GM08714 (cell line): ENCODE data around the gene PC.

Experiments
- H3K4me3 ChIP-seq: fragments of 200-500 bp; sonication (Bioruptor generic); 2 replicates; pipeline ENCODE4 v1.5.1; 2014; ENCODE audit warnings: mild to moderate bottlenecking, low read length, inconsistent platforms
- ZNF274 ChIP-seq: IDR thresholded peaks from 2 replicates; pipeline ENCODE4 v1.6.1; 2012; ENCODE audit warnings: mild to moderate bottlenecking, low read depth, low read length

PC gene

GRCh38 chr11:66987158-66987620 is 29.0 kb upstream of the PC start:
- H3K4me3 ChIP-seq = no peak overlapping the region
- no peak for TF ChIP-seq ZNF274

- no peak for TF ChIP-seq ZNF274
- no peak overlapping the region for H3K4me3 ChIP-seq
Observed at GRCh38 chr11:66986178-66986545, 28.0 kb upstream of the PC start.

GRCh38 chr11:66985508-66986177 is 27.5 kb upstream of the PC start:
- no peak for TF ChIP-seq ZNF274
- no peak overlapping the region for H3K4me3 ChIP-seq

- no peak overlapping the region for H3K4me3 ChIP-seq
Observed at GRCh38 chr11:66983275-66983924, 25.2 kb upstream of the PC start.

GRCh38 chr11:66981976-66982578 is 23.9 kb upstream of the PC start:
- TF ChIP-seq ZNF274 = no peak
- no peak overlapping the region for H3K4me3 ChIP-seq

More at GRCh38 chr11:66983275-66983924, 25.2 kb upstream of the PC start:
- no peak for TF ChIP-seq ZNF274

- no peak for TF ChIP-seq ZNF274
- H3K4me3 ChIP-seq = no peak overlapping the region
Observed at GRCh38 chr11:66979336-66979980, 21.3 kb upstream of the PC start.

GRCh38 chr11:66978717-66979116 is 20.5 kb upstream of the PC start:
- no peak overlapping the region for H3K4me3 ChIP-seq
- no peak for TF ChIP-seq ZNF274

- H3K4me3 ChIP-seq = no peak overlapping the region
- TF ChIP-seq ZNF274 = no peak
Observed at GRCh38 chr11:66978229-66978628, 20.0 kb upstream of the PC start.

GRCh38 chr11:66976925-66977324 is 18.7 kb upstream of the PC start:
- TF ChIP-seq ZNF274 = no peak
- no peak overlapping the region for H3K4me3 ChIP-seq

GRCh38 chr11:66976028-66976467 is 17.9 kb upstream of the PC start:
- TF ChIP-seq ZNF274 = no peak
- no peak overlapping the region for H3K4me3 ChIP-seq

- TF ChIP-seq ZNF274 = no peak
- H3K4me3 ChIP-seq = no peak overlapping the region
Observed at GRCh38 chr11:66975405-66976027, 17.3 kb upstream of the PC start.

- no peak within 1 kb of the TSS for H3K4me3 ChIP-seq
- TF ChIP-seq ZNF274 = no peak
Observed at GRCh38 chr11:66974724-66975404, 16.7 kb upstream of the PC start, which contains the start of gene C11orf86. C11orf86 (plus strand) TSS chr11:66975304; CDS start chr11:66975363, 59 bp downstream.

GRCh38 chr11:66973956-66974580 is 15.9 kb upstream of the PC start:
- no peak for TF ChIP-seq ZNF274
- no peak overlapping the region for H3K4me3 ChIP-seq
